Endothelial cell of umbilical vein (primary cell): ENCODE data around the gene COL4A2. TPM values are rescaled to one million over a fixed set of nuclear protein-coding genes. Genes with fewer than 3 reads are reported as not detected.

Experiments
- BruUV-seq: library from RNA; stranded (reverse); fragments of 400-500 nt; replicated peaks from 2 replicates; lab custom pipeline; 2021; lab: Mats Ljungman, UMichigan
- CTCF ChIA-PET: fragments of 300-600, 350-600 bp; sonication (Branson Sonifier 250); formaldehyde crosslinking; loops from one replicate; lab custom pipeline; 2021; ENCODE audit warnings: antibody characterized with exemption, inconsistent platforms; lab: Charles Lee
- POLR2A ChIA-PET: fragments of 300-600, 350-600 bp; sonication (Branson Sonifier 250); formaldehyde crosslinking; loops from one replicate; lab custom pipeline; 2021; ENCODE audit warnings: antibody characterized with exemption, inconsistent platforms; lab: Charles Lee
- DNase-seq: peaks from one replicate; pipeline ENCODE4 v3.0.0-alpha.2; 2011; ENCODE audit warnings: low read depth, low spot score
- FAIRE-seq: peaks from 2 replicates; lab custom pipeline; 2011; peaks lifted over from hg19 to GRCh38; lab: Jason Lieb, UNC
- H2AFZ ChIP-seq: 2 replicates; pipeline ENCODE4 v1.6.0; 2012; ENCODE audit warnings: low read depth, low read length, control low read depth, inconsistent platforms
- H3K27ac ChIP-seq: 2 replicates; pipeline ENCODE4 v1.5.1; 2011; ENCODE audit warnings: low read depth, mild to moderate bottlenecking, control low read depth, low read length, moderate library complexity; ENCODE audit not compliant: insufficient read depth
- H3K27me3 ChIP-seq, 2 experiments: 2 replicates each; pipeline versions ENCODE4 v1.6.0 to v1.6.1; 2011; ENCODE audit warnings: low read length in 2 of 2, mixed read lengths in 1 of 2; ENCODE audit not compliant: control insufficient read depth in 2 of 2, insufficient read depth in 2 of 2
- H3K36me3 ChIP-seq, 2 experiments: 2 replicates in 1 of 2; 3 replicates in 1 of 2; pipeline ENCODE4 v1.5.1; 2011; ENCODE audit warnings: low read length in 2 of 2, mild to moderate bottlenecking in 1 of 2, moderate library complexity in 1 of 2; ENCODE audit not compliant: control insufficient read depth in 2 of 2, insufficient read depth in 2 of 2; ENCODE audit errors: extremely low read depth in 1 of 2
- H3K4me1 ChIP-seq: 3 replicates; pipeline ENCODE4 v1.5.1; 2011; ENCODE audit warnings: mild to moderate bottlenecking, low read length; ENCODE audit not compliant: control insufficient read depth, insufficient read depth; ENCODE audit errors: extremely low read depth
- H3K4me2 ChIP-seq: 2 replicates; pipeline ENCODE4 v1.6.1; 2011; ENCODE audit warnings: low read length, control low read depth, mixed read lengths; ENCODE audit not compliant: insufficient read depth
- H3K4me3 ChIP-seq, 3 experiments: fragments of 200-600 bp in 1 of 3; sonication (generic), shearing (Covaris generic) in 1 of 3; replicated peaks in 1 of 3; 2 replicates each; pipeline ENCODE4 v1.5.1; 2011 to 2016; ENCODE audit warnings: control low read depth in 3 of 3, low read length in 3 of 3, mild to moderate bottlenecking in 2 of 3, inconsistent platforms in 1 of 3, low read depth in 1 of 3, moderate library complexity in 1 of 3; ENCODE audit not compliant: insufficient read depth in 1 of 3
- H3K79me2 ChIP-seq: 2 replicates; pipeline ENCODE4 v1.6.0; 2012; ENCODE audit warnings: low read length, inconsistent platforms; ENCODE audit not compliant: control insufficient read depth, insufficient read depth
- H3K9ac ChIP-seq: replicated peaks from 2 replicates; pipeline ENCODE3; 2011; ENCODE audit warnings: low read length, control low read depth; ENCODE audit not compliant: insufficient read depth; ENCODE audit errors: extremely low read depth
- H3K9me1 ChIP-seq: replicated peaks from 3 replicates; pipeline ENCODE4 v1.6.0; 2011; ENCODE audit warnings: mild to moderate bottlenecking, low read length; ENCODE audit not compliant: control insufficient read depth, insufficient read depth; ENCODE audit errors: extremely low read depth
- H3K9me3 ChIP-seq: replicated peaks from 2 replicates; pipeline ENCODE4 v1.5.1; 2012; ENCODE audit warnings: low read length, inconsistent platforms; ENCODE audit not compliant: control insufficient read depth, insufficient read depth
- H4K20me1 ChIP-seq: replicated peaks from 2 replicates; pipeline ENCODE3; 2011; ENCODE audit warnings: mild to moderate bottlenecking, low read length; ENCODE audit not compliant: control insufficient read depth, insufficient read depth; ENCODE audit errors: extremely low read depth
- CTCF ChIP-seq, 2 donors: IDR thresholded peaks; 1 replicate in 1 of 2; 2 replicates in 1 of 2; pipeline ENCODE4 v1.5.1; 2011; ENCODE audit warnings: low read length in 2 of 2, mild to moderate bottlenecking in 2 of 2, moderate library complexity in 2 of 2, control low read depth in 1 of 2, inconsistent platforms in 1 of 2, low read depth in 1 of 2; ENCODE audit not compliant: insufficient read depth in 1 of 2; ENCODE audit errors: extremely low read depth in 1 of 2
- EZH2 ChIP-seq: IDR thresholded peaks from 2 replicates; pipeline ENCODE4 v1.6.1; 2012; ENCODE audit warnings: borderline replicate concordance, low read depth, mild to moderate bottlenecking, moderate library complexity, low read length, inconsistent platforms; ENCODE audit not compliant: severe bottlenecking
- FOS ChIP-seq: IDR thresholded peaks from 2 replicates; pipeline ENCODE4 v1.6.1; 2011; ENCODE audit warnings: mild to moderate bottlenecking, low read length, moderate library complexity, borderline replicate concordance; ENCODE audit not compliant: insufficient read depth
- GATA2 ChIP-seq: IDR thresholded peaks from 2 replicates; pipeline ENCODE4 v1.7.0; 2011; ENCODE audit warnings: low read depth, mild to moderate bottlenecking, moderate library complexity, mixed read lengths, low read length; ENCODE audit not compliant: insufficient read length, insufficient read depth
- JUN ChIP-seq: IDR thresholded peaks from 2 replicates; pipeline ENCODE4 v1.6.1; 2011; ENCODE audit warnings: borderline replicate concordance, low read depth; ENCODE audit not compliant: insufficient read length, insufficient read depth
- MAX ChIP-seq: IDR thresholded peaks from 2 replicates; pipeline ENCODE4 v1.6.1; 2011; ENCODE audit not compliant: insufficient read depth, insufficient read length
- MYC ChIP-seq: IDR thresholded peaks from one replicate; pipeline ENCODE4 v1.6.1; 2011; ENCODE audit warnings: mild to moderate bottlenecking, low read depth, low read length
- POLR2A ChIP-seq: IDR thresholded peaks from 2 replicates; pipeline ENCODE4 v1.6.1; 2012; ENCODE audit warnings: low read depth, mild to moderate bottlenecking, control low read depth, low read length
- POLR2AphosphoS5 ChIP-seq: IDR thresholded peaks from 2 replicates; pipeline ENCODE4 v1.6.1; 2012; ENCODE audit warnings: low read depth, mild to moderate bottlenecking, control low read depth, low read length, moderate library complexity; ENCODE audit not compliant: insufficient read depth
- dilution Hi-C: fragments of 300-500 bp; cut with MboI; formaldehyde crosslinking; loops from one replicate; pipeline ENCODE4 v1.15.0; 2019; ENCODE audit warnings: low sequenced_read_pairs; ENCODE audit not compliant: extremely low pct_ligation_motif_present
- intact Hi-C: fragments of 100-400 bp; cut with micrococcal nuclease; formaldehyde crosslinking; loops from one replicate; pipeline ENCODE4 v1.10.0; 2022
- polyA plus RNA-seq, 4 experiments: library from polyadenylated mRNA; depleted of rRNA in 3 of 4; stranded (reverse) in 3 of 4; unstranded in 1 of 4; fragments of >200 nt; gene quantifications; 2 replicates each; pipeline versions ENCODE4 v1.2.1 to v1.2.3, GENCODE V29; 2011 to 2012; ENCODE audit warnings: missing spikeins in 1 of 4
- total RNA-seq: library from RNA; stranded (reverse); gene quantifications from 2 replicates; pipeline ENCODE4 v1.2.3, GENCODE V29; 2021

Gene COL4A2
- total and polyA plus RNA-seq, 2 donors (not counting 3 experiments of a cell fraction or from before 2014, with no cell fraction given) = 792 to 940 TPM

GRCh38 chr13:110354715-110355473 lies 47.8 kb downstream of the COL4A2 start:
- Histone ChIP-seq H3K27ac (no peak overlapping the region), H2AFZ (no peak overlapping the region), H3K36me3 (peaks cover 2 to 5% of the 10 kb centered on the region in 2 experiments), H4K20me1 (no peaks in the 10 kb centered on the region), H3K4me3 (no peak overlapping the region), H3K4me1 (peaks cover 5% of the 10 kb centered on the region), H3K79me2 (peaks cover 26% of the 10 kb centered on the region), H3K9me3 (no peaks in the 10 kb centered on the region), H3K9ac (no peak overlapping the region), H3K9me1 (no peaks in the 10 kb centered on the region), H3K4me2 (no peak overlapping the region), H3K27me3 (no peaks in the 10 kb centered on the region)
- intact Hi-C loops = no loop called here
- DNase-seq = no peak
- CTCF ChIA-PET = interaction anchor here (0.7 to 1.9 kb wide), 5 partner anchors 15 to 71 kb away, joined by 3 to 5 read pairs (median 3); no protein-coding TSS in a partner anchor
- no TSS peak for BruUV-seq
- POLR2A ChIA-PET = interaction anchor here (1.0 kb wide), 1 partner anchor 330 kb away, joined by 4 read pairs; no protein-coding TSS in a partner anchor
- no peak for FAIRE-seq
- dilution Hi-C loops = no loop called here
- TF ChIP-seq MAX (no peak), GATA2 (no peak), JUN (no peak), EZH2 (no peak), POLR2AphosphoS5 (no peak), FOS (no peak), MYC (no peak), POLR2A (no peak), CTCF (IDR thresholded peaks at IDR 0.05; ENCODE audit: extremely low read depth in 1 of 2, insufficient read depth in 1 of 2, low read depth in 1 of 2, low read length in 2 of 2) (no peak)
